Duodenal mucosa (tissue), 2 donors: Measurements from ENCODE around the gene TOP3B.

Experiments used
- H3K27ac ChIP-seq: one replicate; pipeline ENCODE4 v1.7.0; 2013; ENCODE audit warnings: low read depth, low read length
- H3K27me3 ChIP-seq, 2 donors: one replicate each; pipeline ENCODE4 v1.7.0; 2013; ENCODE audit warnings: low read length in 2 of 2, control low read depth in 1 of 2; ENCODE audit not compliant: insufficient read depth in 2 of 2, control insufficient read depth in 1 of 2
- H3K36me3 ChIP-seq, 2 donors: one replicate each; pipeline ENCODE4 v1.7.0; 2013; ENCODE audit warnings: low read length in 2 of 2, control low read depth in 1 of 2; ENCODE audit not compliant: insufficient read depth in 2 of 2, control insufficient read depth in 1 of 2
- H3K4me1 ChIP-seq, 2 donors: one replicate each; pipeline ENCODE4 v1.7.0; 2013; ENCODE audit warnings: low read length in 2 of 2, control low read depth in 1 of 2; ENCODE audit not compliant: insufficient read depth in 2 of 2, control insufficient read depth in 1 of 2
- H3K4me3 ChIP-seq, 2 donors: one replicate each; pipeline ENCODE4 v1.7.0; 2013; ENCODE audit warnings: low read length in 2 of 2, low read depth in 1 of 2
- H3K9ac ChIP-seq, 2 donors: one replicate each; pipeline ENCODE4 v1.7.0; 2013; ENCODE audit warnings: low read length in 2 of 2, low read depth in 1 of 2
- H3K9me3 ChIP-seq, 2 donors: one replicate each; pipeline ENCODE4 v1.7.0; 2013; ENCODE audit warnings: low read length in 2 of 2, control low read depth in 1 of 2; ENCODE audit not compliant: control insufficient read depth in 1 of 2

Gene TOP3B

DNA sequence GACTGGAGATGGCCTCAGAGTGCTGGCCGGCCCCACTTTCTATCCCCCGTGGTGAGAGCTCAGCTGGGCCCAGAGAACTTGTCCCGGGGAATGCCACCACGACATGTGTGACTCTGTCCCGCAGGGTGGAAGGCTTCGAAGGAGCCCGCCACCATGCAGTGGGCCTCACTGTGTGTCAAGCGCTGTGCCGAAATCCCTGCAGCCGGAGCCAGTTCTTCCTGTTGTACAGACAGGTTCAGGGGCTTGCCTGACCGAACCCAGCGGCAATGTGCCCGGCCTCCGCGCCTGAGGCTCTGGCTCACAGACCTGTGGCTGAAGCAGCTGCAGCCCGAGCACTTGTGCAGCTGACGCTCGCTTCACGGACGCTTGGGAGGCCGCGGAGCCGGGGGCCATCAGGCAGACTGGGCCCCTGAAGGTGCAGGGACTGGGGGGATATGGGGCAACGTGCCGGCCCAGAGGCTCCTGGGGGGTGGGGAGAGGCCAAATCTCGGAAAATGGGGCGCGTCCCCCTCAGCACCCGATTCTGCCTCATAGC, 30.6 kb downstream of the TOP3B start:
- H3K27ac ChIP-seq, result peak overlapping the region; percentile 20
- H3K9ac ChIP-seq, result peak overlapping the region; percentile 43 to 44
- no peaks in the 10 kb centered on the region for H3K9me3 ChIP-seq
- H3K4me3 ChIP-seq, result peak overlapping the region; percentile 64 to 84
- no peaks in the 10 kb centered on the region for H3K27me3 ChIP-seq
- H3K36me3 ChIP-seq, result no peaks in the 10 kb centered on the region
- peaks cover 5 to 13% of the 10 kb centered on the region in 2 donors for H3K4me1 ChIP-seq

DNA sequence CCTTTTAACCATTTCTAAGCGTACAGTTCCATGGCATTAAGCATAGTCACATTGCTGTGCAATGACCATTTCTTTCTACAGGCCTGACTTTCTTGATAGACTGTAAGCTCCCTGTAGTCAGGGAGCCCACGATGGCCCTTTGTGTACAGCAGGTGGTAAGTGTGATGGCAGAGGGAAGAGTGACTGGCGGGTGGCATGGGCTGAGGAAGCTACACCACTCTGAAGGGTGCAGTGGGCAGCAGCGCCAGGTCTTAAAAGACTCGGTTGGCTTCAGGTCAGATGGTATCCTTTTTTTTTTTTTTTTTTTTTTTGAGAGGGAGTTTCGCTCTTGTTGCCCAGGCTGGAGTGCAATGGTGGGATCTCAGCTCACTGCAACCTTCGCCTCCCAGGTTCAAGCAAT, 31.5 kb downstream of the TOP3B start:
- H3K27ac ChIP-seq, result no peak overlapping the region
- peaks cover 5 to 13% of the 10 kb centered on the region in 2 donors for H3K4me1 ChIP-seq
- H3K9me3 ChIP-seq, result no peaks in the 10 kb centered on the region
- no peaks in the 10 kb centered on the region for H3K36me3 ChIP-seq
- no peak overlapping the region for H3K4me3 ChIP-seq
- H3K27me3 ChIP-seq, result no peaks in the 10 kb centered on the region
- H3K9ac ChIP-seq, result no peak overlapping the region

DNA sequence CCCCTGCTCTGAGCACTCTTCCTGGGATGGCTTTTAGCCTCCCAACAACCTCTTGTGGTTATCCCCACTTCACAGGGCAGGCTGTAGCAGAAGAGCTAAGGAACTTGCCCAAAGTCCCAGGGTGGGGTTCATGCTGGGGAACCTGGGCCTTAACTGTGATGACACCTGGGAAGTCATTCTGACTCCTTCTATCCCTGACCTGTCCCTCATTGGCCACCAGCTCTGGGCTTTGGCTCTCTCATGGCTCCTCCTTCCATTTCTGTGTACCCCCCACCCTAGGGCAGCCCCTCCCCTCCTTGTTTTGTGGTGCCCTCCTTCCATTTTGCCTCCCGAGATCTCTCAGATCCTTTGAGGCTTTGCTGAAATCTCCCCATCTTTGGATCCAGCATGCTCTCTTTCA, 32.6 kb downstream of the TOP3B start:
- no peak overlapping the region for H3K9ac ChIP-seq
- H3K4me3 ChIP-seq, result no peak overlapping the region
- no peaks in the 10 kb centered on the region for H3K27me3 ChIP-seq
- peaks cover 0 to 3% of the 10 kb centered on the region in 2 donors for H3K36me3 ChIP-seq
- H3K4me1 ChIP-seq, result peaks cover 5 to 18% of the 10 kb centered on the region in 2 donors
- no peaks in the 10 kb centered on the region for H3K9me3 ChIP-seq
- H3K27ac ChIP-seq, result no peak overlapping the region

DNA sequence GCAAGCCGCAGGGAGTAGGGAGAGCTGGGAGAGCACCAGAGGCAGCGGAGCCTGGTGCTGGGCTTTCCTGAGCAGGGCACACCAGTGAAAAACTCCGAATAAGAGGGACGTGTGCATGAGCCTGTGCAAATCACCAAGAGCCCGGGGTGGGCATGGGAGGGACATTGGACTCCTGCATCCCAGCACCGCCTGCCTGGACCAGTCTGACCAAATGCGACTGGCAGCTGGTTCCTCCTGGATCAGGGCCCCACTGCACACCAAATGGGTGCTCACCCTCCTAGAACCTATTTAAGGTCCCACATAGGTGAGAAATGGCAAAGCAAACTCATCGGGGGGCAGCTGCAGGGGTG, 33.0 kb downstream of the TOP3B start:
- no peak overlapping the region for H3K9ac ChIP-seq
- peaks cover 5 to 18% of the 10 kb centered on the region in 2 donors for H3K4me1 ChIP-seq
- no peaks in the 10 kb centered on the region for H3K9me3 ChIP-seq
- H3K27me3 ChIP-seq, result no peaks in the 10 kb centered on the region
- peaks cover 0 to 6% of the 10 kb centered on the region in 2 donors for H3K36me3 ChIP-seq
- no peak overlapping the region for H3K4me3 ChIP-seq
- H3K27ac ChIP-seq, result peak overlapping the region; percentile 6

DNA sequence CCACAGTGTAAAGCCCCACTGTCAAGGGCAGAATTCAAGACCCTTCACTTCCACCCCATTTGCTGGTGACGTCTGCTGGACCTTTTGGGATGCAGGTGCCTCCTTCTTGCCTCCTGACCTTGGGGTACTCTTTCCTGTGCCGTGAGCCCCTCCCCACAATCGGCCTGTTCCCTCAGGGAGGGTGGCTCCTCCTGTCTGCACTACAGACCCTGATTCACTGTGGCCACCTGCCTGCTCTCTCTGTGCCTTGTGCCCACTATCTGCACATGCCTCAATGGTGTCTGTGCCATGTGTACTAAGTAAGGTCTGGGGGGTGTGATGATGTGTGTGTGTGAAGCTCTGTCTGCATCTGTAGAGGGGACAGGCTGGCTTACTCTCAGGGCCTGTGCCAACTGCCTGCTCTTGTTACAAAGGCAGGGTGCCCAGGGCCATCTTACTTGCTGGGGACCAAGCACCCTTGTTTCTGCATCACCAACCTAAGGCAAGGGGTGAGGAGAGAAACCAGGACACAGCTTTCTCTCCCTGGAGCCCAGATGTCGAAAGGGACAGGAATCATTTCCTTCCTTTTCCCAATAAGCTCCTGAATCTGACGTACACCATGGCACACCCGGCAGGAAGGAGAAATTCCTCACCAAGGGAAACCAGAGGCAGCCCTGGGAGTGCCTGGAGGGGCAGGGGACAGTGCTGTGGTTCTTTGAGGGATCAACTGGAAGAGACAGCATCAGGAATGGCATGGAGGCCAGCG, 33.6 kb downstream of the TOP3B start:
- Histone ChIP-seq H3K9me3 (no peaks in the 10 kb centered on the region), H3K36me3 (peaks cover 0 to 11% of the 10 kb centered on the region in 2 donors), H3K9ac (no peak overlapping the region), H3K27me3 (no peaks in the 10 kb centered on the region), H3K4me3 (no peak overlapping the region), H3K4me1 (peaks cover 5 to 18% of the 10 kb centered on the region in 2 donors), H3K27ac (peak overlapping the region; percentile 6)

DNA sequence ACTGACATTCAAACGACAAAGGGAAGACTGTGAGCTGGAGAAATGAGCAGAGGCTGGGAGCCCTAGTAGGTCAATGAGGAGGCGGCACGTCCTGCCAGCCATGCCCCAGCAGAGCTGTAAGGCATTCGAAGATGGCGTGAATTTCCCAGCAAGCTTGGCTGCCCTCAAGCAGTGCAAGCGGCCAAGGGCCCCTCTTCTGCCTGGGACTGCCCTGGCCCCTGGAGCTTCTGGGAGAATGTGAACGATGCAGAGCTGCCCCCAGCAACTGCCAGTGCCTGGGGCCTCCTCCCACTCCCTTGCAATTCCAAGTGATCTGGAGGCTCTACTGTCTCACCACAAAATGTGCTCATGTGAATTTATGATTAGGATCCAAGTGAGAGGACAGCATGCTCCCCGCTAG, 34.2 kb downstream of the TOP3B start:
- Histone ChIP-seq H3K9ac (no peak overlapping the region), H3K27ac (no peak overlapping the region), H3K4me1 (peaks cover 5 to 18% of the 10 kb centered on the region in 2 donors), H3K27me3 (no peaks in the 10 kb centered on the region), H3K9me3 (no peaks in the 10 kb centered on the region), H3K4me3 (no peak overlapping the region), H3K36me3 (peaks cover 0 to 14% of the 10 kb centered on the region in 2 donors)

DNA sequence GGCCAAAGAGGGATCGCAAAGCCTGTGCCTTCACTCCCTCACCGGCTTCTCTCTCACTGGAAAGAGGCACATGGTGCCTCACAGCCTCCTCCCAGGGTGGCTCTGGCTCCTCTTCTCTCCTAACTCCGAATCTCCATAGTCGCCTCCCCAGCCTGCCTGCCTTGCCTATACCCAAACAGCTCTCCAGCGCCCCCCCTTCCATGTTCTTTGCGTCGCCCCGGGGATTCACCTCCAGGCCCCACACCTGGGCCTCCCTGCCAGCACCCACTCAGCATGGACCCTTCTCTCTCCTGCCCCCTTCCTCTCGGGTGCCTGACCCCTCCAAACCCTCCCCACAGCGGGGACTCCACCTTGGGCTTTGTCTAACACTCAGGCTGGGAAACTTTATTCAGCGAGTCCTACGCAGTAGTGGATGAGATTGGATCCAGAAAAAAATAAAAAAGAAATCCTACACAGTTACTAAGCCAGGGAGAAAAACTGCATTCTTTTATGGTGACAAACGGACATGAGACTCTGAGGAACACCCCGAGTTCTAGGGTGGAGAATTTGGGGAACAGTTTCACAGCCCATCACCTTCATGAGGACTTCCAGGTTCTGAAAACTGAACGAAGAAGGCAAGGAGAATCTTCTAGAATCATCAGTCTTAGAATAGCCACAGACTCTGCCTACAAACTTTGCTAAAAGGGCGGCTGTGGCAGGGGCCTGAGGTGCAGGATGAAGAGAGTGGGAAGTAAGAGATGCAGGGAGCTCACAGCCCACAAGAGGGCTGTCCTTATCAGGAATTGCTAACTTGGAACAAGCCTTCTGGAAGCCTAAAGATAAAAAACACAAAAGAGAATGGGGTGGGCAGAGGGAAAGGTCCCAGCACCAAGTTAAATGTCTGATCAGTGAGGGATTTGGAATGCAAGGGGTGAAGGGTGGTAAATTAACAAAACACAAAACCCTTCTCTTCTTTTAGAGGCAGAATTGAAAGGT, 35.3 kb downstream of the TOP3B start:
- H3K27me3 ChIP-seq, result no peaks in the 10 kb centered on the region
- H3K4me1 ChIP-seq, result peaks cover 10 to 22% of the 10 kb centered on the region in 2 donors
- H3K36me3 ChIP-seq, result peaks cover 0 to 14% of the 10 kb centered on the region in 2 donors
- H3K9me3 ChIP-seq, result no peaks in the 10 kb centered on the region
- peak overlapping the region; percentile 23 for H3K27ac ChIP-seq
- no peak overlapping the region for H3K9ac ChIP-seq
- H3K4me3 ChIP-seq, result no peak overlapping the region

DNA sequence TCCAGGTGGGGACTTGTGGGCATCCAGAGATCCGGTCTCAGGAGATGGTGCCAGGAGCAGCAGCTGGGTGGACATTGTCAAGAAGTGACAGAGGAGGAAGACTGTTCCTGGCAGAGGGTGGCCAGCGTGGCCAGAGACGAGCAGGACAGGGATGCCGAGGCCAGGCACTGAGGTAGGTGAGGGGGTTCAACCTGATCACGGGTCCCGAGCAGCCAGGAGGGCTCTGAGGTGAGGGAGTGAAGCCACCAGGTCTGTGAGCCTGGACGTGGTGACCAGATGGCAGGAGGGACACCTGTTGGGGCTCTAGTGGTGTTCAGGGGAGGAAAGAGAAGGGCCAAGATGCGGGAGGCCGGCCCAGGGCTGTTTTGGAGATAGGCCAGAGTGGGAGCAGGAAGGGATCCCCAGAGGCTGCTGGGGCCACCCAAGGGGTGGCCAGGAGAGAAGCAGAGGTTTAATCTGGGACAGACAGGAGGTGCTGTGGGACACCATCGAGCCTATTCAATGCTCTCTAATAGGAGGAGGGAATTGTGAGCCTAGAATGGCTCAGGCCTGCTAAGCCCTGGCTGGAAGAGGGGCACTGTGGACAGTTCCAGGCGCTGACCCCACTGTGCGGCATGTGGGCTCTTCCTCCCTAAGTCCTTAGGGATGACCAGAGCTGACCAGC, 36.2 kb downstream of the TOP3B start:
- H3K9ac ChIP-seq, result no peak overlapping the region
- peaks cover 10 to 22% of the 10 kb centered on the region in 2 donors for H3K4me1 ChIP-seq
- peaks cover 0 to 14% of the 10 kb centered on the region in 2 donors for H3K36me3 ChIP-seq
- H3K4me3 ChIP-seq, result no peak overlapping the region
- H3K27ac ChIP-seq, result peak overlapping the region; percentile 23
- H3K9me3 ChIP-seq, result no peaks in the 10 kb centered on the region
- no peaks in the 10 kb centered on the region for H3K27me3 ChIP-seq

DNA sequence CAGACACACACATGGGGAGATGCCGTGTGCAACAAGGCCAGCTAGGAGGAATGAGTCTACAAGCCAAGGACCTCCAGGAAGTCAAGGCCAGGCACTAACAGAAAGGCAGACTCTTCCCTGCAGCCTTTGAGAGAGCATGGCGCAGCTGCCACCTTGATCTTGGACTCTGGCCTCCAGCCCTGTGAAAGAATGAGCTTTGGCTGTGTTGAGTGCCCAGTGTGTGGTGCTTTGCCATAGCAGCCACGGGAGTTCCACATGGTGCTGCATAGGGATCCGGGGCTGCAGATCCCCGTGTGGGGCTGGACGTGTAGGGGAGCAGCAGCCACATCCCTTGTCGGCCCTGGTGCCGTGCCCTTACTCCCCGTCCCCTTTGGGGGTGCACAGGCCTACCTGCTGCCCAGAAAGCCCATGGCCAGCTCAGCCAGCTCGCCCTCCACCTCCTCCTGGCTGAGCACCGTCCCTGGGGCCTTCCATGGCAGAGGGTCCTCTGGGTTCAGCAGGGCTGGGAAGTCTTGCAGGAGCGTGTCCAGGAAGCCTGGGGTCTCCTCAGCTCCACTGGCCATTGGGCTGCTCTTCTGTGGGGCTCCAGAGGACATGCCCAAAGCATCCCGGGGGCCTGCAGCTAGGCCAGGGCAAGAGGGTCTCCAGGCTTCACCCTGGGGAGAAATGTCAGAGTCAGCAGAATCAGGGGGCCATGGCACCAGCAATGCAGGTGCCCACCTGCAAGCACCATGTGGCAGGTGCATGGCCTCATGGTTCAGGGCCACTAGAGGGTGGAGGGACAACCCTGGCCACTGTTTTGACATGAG, 36.9 kb downstream of the TOP3B start:
- no peak overlapping the region for H3K27ac ChIP-seq
- H3K9me3 ChIP-seq, result no peaks in the 10 kb centered on the region
- no peaks in the 10 kb centered on the region for H3K27me3 ChIP-seq
- H3K4me1 ChIP-seq, result peaks cover 10 to 22% of the 10 kb centered on the region in 2 donors
- H3K9ac ChIP-seq, result no peak overlapping the region
- no peak overlapping the region for H3K4me3 ChIP-seq
- peaks cover 0 to 14% of the 10 kb centered on the region in 2 donors for H3K36me3 ChIP-seq
